Putamen (tissue), 1 donor: Measurements from ENCODE around the gene GJB5.

Experiments used
- DNase-seq: peaks from one replicate; pipeline ENCODE4 v3.0.0-alpha.2; 2016; ENCODE audit warnings: low spot score

Gene GJB5

DNA sequence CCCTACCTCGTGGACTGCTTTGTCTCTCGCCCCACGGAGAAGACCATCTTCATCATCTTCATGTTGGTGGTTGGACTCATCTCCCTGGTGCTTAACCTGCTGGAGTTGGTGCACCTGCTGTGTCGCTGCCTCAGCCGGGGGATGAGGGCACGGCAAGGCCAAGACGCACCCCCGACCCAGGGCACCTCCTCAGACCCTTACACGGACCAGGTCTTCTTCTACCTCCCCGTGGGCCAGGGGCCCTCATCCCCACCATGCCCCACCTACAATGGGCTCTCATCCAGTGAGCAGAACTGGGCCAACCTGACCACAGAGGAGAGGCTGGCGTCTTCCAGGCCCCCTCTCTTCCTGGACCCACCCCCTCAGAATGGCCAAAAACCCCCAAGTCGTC is 39.9 kb downstream of the GJB5 start:
- DNase-seq: no peak

GRCh38 chr1:34795916-34796315 is 41.1 kb downstream of the GJB5 start:
- DNase-seq: no peak

- DNase-seq: no peak
These were observed 42.1 kb downstream of the GJB5 start for GRCh38 chr1:34796990-34797389.

GRCh38 chr1:34800214-34800613 is 45.4 kb downstream of the GJB5 start:
- DNase-seq: no peak

DNA sequence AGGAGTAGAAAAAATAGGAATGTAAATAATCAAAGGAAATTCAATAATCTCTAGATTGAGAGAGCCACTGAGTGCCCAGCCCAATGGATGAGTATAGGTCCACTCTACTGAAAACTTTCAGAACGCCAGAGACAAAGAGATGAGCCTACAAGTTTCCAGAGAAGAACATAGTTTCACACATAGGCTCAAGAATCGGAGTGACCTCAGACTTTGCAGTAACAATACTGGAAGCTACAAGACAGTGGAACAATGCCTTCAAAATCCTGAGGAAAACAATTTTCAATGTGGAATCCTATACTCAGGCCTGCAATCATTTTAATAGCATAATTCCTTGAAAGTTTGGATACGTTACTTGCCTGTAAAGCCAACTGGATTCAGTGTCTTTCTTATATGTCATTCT is 48.9 kb downstream of the GJB5 start:
- DNase-seq: no peak

DNA sequence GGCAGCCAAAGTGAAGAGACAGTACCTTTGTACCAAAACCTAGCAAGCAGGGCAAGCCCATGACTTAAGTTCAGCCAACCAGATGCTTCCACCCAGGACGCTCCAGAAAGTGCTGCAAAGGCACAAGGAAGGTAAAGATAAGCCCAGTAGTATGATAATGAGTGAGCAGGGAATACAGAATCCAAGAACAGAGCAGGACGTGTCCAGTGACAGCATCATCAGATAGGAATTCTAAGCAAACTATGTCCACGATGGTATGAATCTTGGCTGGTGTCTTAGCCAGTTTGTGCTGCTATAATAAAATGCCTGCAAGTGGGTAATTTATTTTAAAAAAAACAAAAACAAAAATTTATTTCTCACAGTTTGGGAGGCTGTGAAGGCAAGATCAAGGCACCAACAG is 51.5 kb downstream of the GJB5 start:
- no peak for DNase-seq
